Measurements from ENCODE around the gene WBP2NL.

The WBP2NL gene

DNA sequence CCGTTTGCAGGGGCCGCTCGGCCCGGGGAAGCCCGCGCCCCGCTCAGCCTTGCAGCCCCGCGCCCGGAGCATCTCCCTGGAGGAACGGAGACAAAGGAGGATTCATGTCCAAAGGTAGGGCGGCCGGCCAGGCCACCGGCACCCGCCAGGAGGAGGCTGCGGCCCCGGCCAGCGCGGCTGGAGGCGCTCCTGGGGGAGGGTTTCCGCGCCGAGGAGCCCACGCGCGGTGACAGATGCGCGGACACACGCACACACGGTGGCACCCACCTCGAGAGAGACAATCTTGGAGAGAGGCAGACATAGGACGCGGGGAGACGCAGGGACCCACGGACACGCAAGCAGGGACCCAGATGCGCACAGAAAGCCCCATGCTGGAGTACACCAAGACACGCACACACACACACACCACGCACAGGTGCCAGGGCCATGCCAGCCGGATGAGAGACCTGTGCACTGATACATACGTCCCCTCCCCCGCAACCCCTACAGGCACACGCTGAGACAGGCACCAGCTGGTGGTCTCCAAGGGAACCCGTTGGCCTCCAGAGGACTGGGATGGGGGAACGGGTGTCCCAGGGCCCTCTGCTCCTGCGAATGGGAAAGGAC lies 21.5 kb upstream of the WBP2NL start:
- peak in 12 of 58 donors; percentile 18 to 57 (median 40) for DNase-seq

- DNase-seq: no peak
These were observed 19.9 kb upstream of the WBP2NL start for GRCh38 chr22:41978732-41979131.

DNA sequence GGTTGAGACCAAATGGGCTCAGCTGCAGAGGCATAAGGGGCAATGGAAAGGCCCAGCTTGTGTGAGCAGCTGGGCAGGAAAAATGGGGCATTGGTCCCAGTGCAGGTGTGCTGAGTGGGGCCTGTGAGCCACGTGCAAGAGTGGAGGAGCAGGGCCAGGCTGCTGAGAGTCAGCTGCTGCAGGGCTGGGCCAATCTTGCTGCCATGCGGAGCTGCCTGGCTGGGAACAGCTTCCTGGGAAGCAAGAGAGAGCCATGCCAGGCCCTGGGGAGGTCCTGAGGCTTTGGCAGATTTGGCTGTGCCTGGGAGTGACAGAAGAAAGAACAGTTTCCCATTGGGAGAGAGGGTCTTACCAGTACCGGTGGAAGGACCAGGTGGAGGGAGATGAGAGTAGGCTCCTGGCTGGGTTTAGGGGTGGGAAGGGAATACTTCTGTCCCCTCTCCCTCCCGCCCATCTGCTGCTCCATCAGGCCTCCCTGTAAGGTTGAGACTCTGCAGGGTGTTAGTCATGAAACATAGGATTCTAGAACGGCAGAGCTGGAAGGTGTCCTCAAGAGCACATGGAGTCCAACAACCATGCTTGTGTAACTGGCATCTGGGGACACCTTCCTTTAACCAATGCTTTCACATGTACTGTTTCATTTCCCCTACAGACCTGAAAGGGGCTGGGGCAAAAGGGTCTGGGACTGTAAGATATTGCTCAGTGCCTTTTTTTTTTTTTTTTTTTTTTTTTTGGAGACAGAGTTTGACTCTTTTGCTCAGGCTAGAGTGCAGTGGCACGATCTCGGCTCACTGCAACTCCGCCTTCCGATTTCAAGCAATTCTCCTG lies 19.0 kb upstream of the WBP2NL start:
- peak in 35 of 58 donors; percentile 9 to 71 (median 34) for DNase-seq

DNA sequence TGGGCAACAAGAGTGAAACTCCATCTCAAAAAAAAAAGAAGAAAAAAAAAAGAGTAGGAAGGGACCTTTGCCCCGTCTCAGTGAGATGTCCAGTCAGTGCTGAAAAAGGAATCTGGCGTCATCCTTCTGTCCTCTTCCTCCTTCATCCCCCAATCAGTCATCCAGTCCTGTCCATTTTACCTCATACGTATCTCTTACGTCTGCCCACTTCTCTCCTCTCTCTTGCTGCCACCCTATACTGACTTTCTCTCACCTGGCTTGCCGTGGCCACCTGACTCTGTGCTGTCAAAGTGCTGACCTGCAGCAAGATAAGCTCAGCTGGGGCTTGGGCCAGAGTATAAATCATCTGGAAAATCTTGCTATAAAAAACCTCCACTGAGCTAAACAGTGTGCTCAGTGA lies 15.7 kb upstream of the WBP2NL start:
- DNase-seq: no peak

DNA sequence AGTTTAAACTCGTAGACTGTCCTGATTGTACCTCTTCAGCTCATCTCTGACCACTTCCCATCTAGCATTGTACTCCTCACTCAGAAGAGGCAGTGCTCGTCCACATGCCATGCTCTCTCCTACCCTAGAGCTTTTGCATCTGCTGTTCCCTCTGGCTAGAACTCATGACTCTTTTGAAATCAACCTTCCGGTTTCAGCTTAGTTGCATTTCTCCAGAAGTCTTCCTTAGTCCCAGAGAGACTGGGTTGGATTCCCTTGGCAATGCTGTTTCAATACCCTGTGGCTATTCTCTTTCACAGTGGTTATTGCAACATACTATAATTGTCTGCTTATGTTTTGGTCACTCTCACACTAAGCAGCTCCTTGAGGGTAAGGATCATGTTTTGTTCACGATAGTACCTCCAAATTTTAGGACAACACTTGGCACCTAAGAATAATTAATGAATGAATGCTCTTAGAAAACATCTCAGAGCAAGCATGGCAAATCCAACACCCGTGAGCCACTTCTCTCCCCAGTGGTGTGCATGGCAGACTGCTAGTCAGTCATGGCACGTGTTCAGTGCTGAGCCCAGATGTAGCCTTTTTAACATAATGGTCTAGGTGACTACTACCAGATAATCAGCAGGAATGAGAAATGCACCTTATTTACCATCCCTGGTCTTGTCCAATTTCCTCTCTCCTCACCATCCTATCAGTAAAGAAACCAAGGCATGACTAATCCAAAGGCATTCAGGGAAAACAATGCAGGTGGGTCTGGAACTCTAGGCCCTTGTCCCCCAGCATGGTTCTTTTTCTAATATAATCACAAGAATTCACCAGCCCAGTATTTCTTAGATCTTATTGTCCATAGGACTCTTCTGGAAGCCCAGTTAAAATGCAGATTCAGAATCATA lies 14.8 kb upstream of the WBP2NL start:
- no peak for DNase-seq

DNA sequence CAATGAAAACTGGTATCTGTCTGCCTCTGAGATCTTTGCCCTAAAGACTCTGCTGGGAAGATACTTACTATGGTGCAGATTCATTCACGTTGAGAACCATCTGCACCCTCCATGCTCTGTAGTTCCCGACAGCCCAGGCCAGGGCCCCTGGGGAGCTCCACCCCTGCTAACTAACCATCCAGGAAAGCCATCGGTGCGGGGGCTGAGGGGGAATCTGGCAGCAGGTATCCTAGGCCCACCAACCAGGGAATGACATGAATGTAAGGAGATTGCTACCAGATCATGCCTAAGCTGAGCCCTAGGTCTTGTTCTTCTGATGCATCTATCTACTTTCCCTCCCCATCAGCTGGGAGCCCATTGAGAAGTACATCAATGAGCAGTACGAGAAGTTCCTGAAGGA lies 11.3 kb upstream of the WBP2NL start:
- DNase-seq: no peak

GRCh38 chr22:41989246-41989645 lies 9.3 kb upstream of the WBP2NL start:
- no peak for DNase-seq

GRCh38 chr22:41991111-41991510 lies 7.5 kb upstream of the WBP2NL start:
- DNase-seq: no peak

GRCh38 chr22:41992496-41992895 lies 6.1 kb upstream of the WBP2NL start:
- no peak for DNase-seq

DNA sequence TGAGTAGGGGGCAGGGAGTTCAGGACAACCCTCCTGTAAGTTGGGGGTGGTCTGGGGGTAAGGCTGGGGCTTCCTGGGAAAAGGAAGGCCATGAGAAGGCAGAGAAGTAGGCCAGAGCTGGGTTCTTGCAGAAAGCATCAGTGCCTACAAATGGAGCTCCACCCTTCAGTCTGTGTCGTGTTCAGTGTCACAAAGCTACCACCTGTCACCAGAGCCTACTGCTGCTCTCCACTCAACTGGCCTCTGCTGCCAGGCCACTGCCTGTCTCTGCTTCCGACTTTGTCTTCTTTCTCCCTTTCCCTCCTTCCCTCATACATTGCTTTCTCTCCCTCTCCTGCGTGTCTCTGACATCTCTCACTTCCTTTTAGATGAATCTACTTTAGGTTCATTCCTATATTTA lies 3.4 kb upstream of the WBP2NL start:
- DNase-seq: no peak

- no peak for DNase-seq
These were observed 1.8 kb upstream of the WBP2NL start for GRCh38 chr22:41996826-41997225.

DNA sequence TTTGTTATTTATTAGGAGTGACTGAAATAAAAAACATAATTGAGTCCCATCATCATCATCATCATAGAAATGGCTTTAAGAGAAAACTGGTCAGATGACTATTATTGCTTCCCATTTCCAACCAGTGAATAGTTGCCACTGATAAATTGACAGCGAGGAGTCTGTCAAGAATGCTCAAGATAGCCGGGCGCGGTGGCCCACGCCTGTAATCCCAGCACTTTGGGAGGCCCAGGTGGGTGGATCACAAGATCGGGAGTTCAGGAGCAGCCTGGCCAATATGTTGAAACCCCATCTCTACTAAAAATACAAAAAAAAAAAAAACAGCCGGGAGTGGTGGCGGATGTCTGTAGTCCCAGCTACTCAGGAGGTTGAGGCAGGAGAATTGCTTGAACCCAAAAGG lies 1.9 kb downstream of the WBP2NL start:
- no peak for DNase-seq

GRCh38 chr22:42001121-42001520 lies 2.5 kb downstream of the WBP2NL start:
- DNase-seq: no peak

GRCh38 chr22:42001706-42002105 lies 3.1 kb downstream of the WBP2NL start:
- DNase-seq: no peak

DNA sequence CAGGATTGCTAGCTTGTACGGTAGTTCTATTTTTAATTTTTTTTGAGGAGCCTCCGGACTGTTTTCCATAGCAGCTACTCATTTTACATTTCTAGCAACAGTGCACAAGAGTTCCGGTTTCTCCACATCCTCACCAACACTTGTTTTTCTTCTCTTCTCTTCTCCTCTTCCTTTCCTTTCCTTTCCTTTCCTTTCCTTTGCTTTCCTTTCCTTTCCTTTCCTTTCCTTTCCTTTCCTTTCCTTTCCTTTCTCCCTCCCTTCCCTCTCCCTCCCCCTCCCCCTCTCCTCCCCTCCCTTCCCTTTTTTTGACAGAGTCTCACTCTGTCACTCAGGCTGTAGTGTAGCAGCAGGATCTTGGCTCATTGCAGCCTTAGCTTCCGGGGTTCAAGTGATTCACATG lies 9.3 kb downstream of the WBP2NL start:
- DNase-seq: no peak

DNA sequence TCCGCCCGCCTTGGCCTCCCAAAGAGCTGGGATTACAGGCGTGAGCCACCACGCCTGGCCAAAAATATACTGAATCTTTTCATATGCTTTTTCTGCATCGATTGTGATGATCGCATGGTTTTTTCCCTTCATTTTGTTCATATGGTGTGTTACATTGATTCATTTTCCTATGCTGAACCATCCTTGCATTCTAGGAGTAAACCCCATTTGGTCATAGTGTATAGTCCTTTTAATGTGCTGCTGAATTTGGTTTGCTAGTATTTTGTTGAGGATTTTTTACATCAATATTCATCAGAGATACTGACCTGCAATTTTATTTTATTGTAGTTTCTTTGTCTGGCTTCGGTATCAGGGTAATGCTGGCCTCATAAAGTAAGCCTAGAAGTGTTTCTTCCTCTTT lies 12.2 kb downstream of the WBP2NL start:
- DNase-seq: no peak

DNA sequence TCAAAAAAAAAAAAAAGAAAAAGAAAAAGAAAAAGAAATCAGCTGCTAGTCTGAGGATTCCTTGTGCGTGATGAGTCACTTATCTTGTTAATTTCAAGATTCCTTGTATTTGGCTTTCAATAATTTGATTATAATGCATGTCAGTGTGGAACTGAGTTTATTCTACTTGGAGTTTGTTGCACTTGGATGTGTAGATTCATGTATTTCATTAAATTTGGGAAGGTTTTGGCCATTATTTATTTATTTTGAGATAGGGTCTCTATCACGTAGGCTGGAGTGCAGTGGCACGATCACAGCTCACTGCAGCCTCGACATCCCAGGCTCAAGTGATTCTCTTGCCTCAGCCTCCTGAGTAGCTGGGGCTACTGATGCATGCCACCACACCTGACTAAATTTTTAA lies 14.8 kb downstream of the WBP2NL start:
- DNase-seq: no peak

DNA sequence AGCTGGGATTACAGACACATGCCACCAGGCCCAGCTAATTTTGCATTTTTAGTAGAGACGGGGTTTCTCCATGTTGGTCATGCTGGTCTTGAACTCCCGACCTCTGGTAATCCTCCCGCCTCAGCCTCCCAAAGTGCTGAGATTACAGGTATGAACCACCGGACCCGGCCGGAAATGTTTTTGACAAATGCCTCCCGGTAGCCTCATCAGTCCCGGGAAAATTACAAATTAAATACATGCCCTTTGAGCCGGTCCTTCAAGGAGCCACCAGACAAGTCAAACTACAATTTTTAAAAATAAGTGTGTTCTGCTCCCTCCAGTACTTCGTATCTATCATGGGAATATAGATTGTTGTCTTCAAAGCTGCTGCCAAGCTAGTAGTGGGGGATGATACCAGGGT lies 17.5 kb downstream of the WBP2NL start:
- DNase-seq: no peak

DNA sequence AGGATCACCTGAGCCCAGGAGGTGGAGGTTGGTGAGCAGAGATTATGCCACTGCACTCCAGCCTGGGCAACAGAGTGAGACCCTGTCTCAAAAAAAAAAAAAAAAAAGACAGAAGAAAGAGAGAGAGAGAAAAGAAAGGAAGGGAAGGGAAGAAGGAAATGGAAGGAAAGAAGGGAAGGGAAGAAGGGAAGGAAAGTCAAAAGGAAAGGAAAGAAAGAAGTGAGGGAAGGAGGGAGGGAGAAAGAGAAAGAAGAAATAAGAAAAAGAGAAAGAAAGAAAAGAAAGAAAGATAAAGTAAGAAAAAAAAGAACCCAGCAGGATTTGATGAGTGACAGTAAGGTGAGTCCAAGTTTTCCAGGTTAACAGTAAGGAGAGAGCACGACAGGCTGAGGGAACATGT lies 19.6 kb downstream of the WBP2NL start:
- DNase-seq: no peak

- DNase-seq: no peak
These were observed 23.0 kb downstream of the WBP2NL start for GRCh38 chr22:42021571-42021970.

- no peak for DNase-seq
These were observed 23.7 kb downstream of the WBP2NL start for GRCh38 chr22:42022162-42022847.

DNA sequence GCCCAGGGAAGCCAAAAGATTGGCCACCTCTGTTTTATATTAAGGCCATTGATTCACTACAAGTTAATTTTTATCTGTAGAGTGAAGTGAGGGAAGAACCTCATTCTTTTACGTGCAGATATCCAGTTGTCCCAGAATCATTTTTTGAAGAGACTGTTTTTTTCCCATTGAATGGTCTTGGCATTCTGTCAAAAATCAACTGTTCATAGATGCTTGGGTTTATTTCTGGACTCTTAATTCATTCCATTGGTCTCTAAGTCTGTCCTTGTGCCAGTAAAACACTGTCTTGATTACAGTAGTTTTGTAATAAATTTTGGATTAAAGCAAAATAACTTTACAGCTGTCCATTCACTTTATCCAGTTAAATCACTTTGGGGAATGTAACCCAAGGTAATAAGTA lies 26.8 kb downstream of the WBP2NL start:
- no peak for DNase-seq

Data from anterior cingulate cortex (tissue), 58 donors.